Type B pancreatic cell (in vitro differentiated cells): Measurements from ENCODE around the gene ADGRB3. TPM values are rescaled to one million over a fixed set of nuclear protein-coding genes. Genes with fewer than 3 reads are reported as not detected.

Source experiments
- DNase-seq: peaks from one replicate; pipeline ENCODE4 v3.0.0; 2021; ENCODE audit warnings: mixed read lengths; ENCODE audit not compliant: unreplicated experiment; ENCODE audit errors: extremely low spot score
- H3K27ac Mint-ChIP-seq: 2 replicates; pipeline ENCODE4 v1.8.0; 2021; ENCODE audit warnings: mild to moderate bottlenecking, mixed read lengths
- H3K27me3 Mint-ChIP-seq: 2 replicates; pipeline ENCODE4 v1.8.0; 2021; ENCODE audit warnings: mixed read lengths
- H3K36me3 Mint-ChIP-seq: 2 replicates; pipeline ENCODE4 v1.8.0; 2021; ENCODE audit warnings: mixed read lengths
- H3K4me1 Mint-ChIP-seq: one replicate; pipeline ENCODE4 v1.8.0; 2021; ENCODE audit warnings: mixed read lengths; ENCODE audit not compliant: unreplicated experiment
- H3K4me3 Mint-ChIP-seq: 2 replicates; pipeline ENCODE4 v1.8.0; 2021; ENCODE audit warnings: mild to moderate bottlenecking, mixed read lengths
- H3K9me3 Mint-ChIP-seq: 2 replicates; pipeline ENCODE4 v1.8.0; 2021; ENCODE audit warnings: mixed read lengths
- CTCF ChIP-seq: fragments of 200-600 bp; sonication (generic); conservative IDR thresholded peaks from 2 replicates; pipeline ENCODE4 v1.5.0; 2021; ENCODE audit warnings: antibody characterized with exemption, mild to moderate bottlenecking
- total RNA-seq: library from RNA; stranded (reverse); gene quantifications from 2 replicates; pipeline ENCODE4 v1.2.1, GENCODE V29; 2021; ENCODE audit warnings: low replicate concordance

ADGRB3 gene
- total RNA-seq, 1 donor from 2014 or later = 2.0 TPM

GRCh38 chr6:68680264-68680663, 45.2 kb downstream of the ADGRB3 start:
- Mint-ChIP-seq H3K27ac (no peak overlapping the region), H3K4me1 (no peaks in the 10 kb centered on the region), H3K9me3 (no peaks in the 10 kb centered on the region), H3K36me3 (no peaks in the 10 kb centered on the region), H3K4me3 (no peak overlapping the region), H3K27me3 (no peaks in the 10 kb centered on the region)
- TF ChIP-seq CTCF = no peak
- no peak for DNase-seq

GRCh38 chr6:68689910-68690309, 54.8 kb downstream of the ADGRB3 start:
- no peak for TF ChIP-seq CTCF
- H3K36me3 Mint-ChIP-seq = no peaks in the 10 kb centered on the region
- no peak overlapping the region for H3K4me3 Mint-ChIP-seq
- H3K27me3 Mint-ChIP-seq = no peaks in the 10 kb centered on the region
- H3K9me3 Mint-ChIP-seq = no peaks in the 10 kb centered on the region
- no peak for DNase-seq
- no peak overlapping the region for H3K27ac Mint-ChIP-seq
- H3K4me1 Mint-ChIP-seq = no peaks in the 10 kb centered on the region

GRCh38 chr6:68691120-68691519, 56.0 kb downstream of the ADGRB3 start:
- no peak for TF ChIP-seq CTCF
- Mint-ChIP-seq H3K4me3 (no peak overlapping the region), H3K4me1 (no peaks in the 10 kb centered on the region), H3K27me3 (no peaks in the 10 kb centered on the region), H3K36me3 (no peaks in the 10 kb centered on the region), H3K9me3 (no peaks in the 10 kb centered on the region), H3K27ac (no peak overlapping the region)
- no peak for DNase-seq

- DNase-seq = no peak
- no peak overlapping the region for H3K4me3 Mint-ChIP-seq
- H3K27me3 Mint-ChIP-seq = no peaks in the 10 kb centered on the region
- H3K9me3 Mint-ChIP-seq = no peaks in the 10 kb centered on the region
- no peaks in the 10 kb centered on the region for H3K4me1 Mint-ChIP-seq
- no peaks in the 10 kb centered on the region for H3K36me3 Mint-ChIP-seq
- no peak overlapping the region for H3K27ac Mint-ChIP-seq
- TF ChIP-seq CTCF = no peak
Observed at GRCh38 chr6:68693271-68693670, 58.2 kb downstream of the ADGRB3 start.

- Mint-ChIP-seq H3K4me1 (no peaks in the 10 kb centered on the region), H3K27me3 (no peaks in the 10 kb centered on the region), H3K4me3 (no peak overlapping the region), H3K9me3 (no peaks in the 10 kb centered on the region), H3K27ac (no peak overlapping the region), H3K36me3 (no peaks in the 10 kb centered on the region)
- TF ChIP-seq CTCF = no peak
- no peak for DNase-seq
Observed at GRCh38 chr6:68695403-68695802, 60.3 kb downstream of the ADGRB3 start.

GRCh38 chr6:68695838-68696237, 60.8 kb downstream of the ADGRB3 start:
- Mint-ChIP-seq H3K4me1 (no peaks in the 10 kb centered on the region), H3K4me3 (no peak overlapping the region), H3K36me3 (no peaks in the 10 kb centered on the region), H3K27me3 (no peaks in the 10 kb centered on the region), H3K9me3 (no peaks in the 10 kb centered on the region), H3K27ac (no peak overlapping the region)
- DNase-seq = no peak
- TF ChIP-seq CTCF = no peak
